Frontal cortex (tissue), 4 donors: ENCODE results near the gene CYTL1. TPM values are rescaled to one million over a fixed set of nuclear protein-coding genes. Genes with fewer than 3 reads are reported as not detected.

Experiments used
- DNase-seq, 2 donors: peaks; one replicate each; pipeline ENCODE4 v3.0.0; 2012; ENCODE audit warnings: low spot score in 2 of 2
- FAIRE-seq: peaks from 2 replicates; lab custom pipeline; 2012; peaks lifted over from hg19 to GRCh38; lab: Jason Lieb, UNC
- total RNA-seq: library from RNA; depleted of rRNA; stranded (reverse); fragments of >200 nt; gene quantifications from one replicate; pipeline ENCODE4 v1.2.3, GENCODE V29; 2014
- donor health status: control.
- donor health status: control.
- donor health status: control.

The CYTL1 gene
- total RNA-seq, 1 donor from 2014 or later, result 0.82 TPM

DNA sequence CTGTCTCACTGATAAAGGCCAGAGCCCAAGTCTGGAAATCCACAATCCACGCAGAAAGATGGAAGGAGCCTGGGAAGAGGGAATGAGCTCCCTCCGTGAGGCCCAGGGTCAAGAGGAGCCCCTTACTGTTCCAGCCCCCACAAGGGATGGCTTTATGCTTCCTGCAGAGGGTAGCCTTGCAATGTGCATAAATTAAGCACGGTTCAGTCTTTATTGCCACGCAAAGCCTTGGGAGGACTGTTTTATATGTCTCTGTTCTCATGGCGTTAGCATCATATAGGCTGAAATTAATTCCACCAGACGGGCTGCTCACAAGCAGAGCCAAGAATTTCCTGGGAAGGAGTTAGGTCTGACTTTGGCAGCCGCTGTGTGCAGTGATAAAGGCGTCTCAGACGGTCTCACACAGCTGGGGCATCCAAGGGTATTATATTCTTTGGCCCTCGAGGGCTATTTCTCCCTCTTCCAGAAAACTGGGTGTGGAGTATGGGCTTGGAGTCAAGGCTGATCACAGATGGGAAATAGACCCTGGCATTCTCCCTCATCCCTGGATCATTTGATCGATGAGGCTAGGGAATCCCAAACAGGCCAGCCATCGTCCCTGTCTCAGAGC is 38.5 kb downstream of the CYTL1 start:
- DNase-seq (no peak), FAIRE-seq (no peak)

DNA sequence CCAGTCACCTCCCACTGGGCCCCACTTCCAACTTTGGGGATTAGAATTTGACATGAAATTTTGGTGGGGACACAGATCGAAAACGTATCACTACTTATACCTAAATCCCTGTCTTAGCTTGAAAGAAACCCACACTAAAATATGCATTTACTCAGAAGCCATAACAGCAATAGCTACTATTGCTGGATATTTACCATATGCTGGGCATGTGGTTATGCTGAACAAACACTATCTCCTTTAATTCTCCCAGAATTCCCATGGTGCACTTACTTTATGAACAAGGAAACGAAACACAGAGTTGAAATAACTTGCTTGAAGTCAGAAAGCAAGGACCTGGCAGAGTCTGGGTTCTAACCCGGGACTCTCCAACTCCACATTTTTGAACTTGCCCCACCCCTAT is 39.3 kb downstream of the CYTL1 start:
- DNase-seq (no peak), FAIRE-seq (no peak)

DNA sequence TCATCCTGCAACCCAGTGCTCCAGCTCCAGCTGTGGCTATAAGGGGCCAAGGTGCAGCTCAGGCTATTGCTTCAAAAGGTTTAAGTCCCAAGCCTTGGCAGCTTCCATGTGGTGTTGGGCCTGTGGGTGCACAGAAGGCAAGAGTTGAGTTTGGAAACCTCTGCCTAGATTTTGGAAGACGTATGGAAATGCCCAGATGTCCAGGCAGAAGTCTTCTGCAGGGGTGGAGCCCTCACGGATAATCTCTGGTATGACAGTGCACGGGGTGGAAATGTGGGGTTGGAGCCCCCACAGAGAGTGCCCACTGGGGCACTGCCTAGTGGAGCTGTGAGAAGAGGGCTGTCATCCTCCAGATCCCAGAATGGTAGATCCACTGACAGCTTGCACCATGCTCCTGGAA is 44.5 kb downstream of the CYTL1 start:
- FAIRE-seq, result no peak
- no peak for DNase-seq

DNA sequence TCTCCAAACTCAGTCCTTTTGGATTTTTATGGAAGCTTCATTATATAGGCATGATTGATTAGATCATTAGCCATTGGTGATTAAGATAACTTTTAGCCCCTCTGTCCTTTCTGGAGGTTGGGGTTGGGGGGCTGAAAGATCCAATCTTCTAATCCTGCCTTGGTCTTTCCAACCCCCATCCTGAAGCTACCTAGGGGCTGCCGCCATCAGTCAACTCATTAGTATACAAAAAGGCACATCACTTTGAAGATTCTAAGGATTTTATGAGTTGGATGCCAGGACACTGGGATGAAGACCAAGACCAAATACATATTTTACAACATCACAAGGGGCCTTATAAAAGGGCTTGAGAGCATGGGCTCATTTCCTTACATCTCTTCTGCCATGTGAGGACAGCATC is 47.5 kb downstream of the CYTL1 start:
- no peak for FAIRE-seq

DNA sequence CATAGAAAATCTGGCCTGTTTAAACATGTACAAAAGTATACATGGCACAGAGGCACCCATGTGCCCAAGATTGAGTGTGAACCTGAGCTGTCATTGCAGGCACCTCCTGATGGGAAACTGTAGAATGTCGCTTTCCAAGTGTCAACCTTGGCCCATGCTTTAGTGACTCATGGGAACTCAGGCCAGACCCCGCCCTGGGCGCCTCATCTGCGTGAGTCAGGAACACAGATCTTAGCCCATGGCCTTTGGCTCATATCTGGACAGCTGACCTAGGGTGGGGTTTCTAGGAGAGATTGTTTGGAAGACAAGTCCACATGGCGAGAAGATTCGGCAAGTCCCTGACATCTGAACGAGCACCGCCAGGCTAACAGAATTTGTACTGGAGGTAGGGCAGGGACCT is 50.0 kb downstream of the CYTL1 start:
- no peak for DNase-seq
- FAIRE-seq, result no peak

More for the DNA sequence above, 47.5 kb downstream of the CYTL1 start:
- no peak for DNase-seq

DNA sequence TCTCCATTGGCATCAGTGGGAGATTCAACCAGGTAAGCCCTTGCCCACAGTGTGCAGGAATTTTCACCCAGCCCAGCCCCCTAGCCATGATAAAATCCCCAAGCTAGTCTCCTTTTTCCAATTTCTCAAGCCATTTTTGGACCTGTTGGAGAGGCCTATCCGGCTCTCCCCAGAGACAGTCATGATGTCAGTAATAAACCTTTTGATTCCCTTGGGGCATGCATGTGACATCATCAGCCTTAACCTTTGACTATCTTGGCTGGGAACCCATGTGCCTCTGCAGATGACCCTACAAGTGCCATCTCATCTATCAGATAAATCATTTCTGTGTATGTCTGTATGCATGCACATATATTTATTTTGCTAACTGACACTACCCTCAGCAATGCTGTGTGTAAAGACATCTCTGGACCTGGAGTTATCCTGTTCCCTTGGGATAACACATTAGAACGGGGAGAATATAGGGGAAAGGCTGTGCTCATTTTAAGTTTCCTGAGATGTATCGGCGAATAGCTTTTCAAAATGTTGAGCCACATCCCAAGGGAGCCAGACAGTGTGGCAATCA is 51.0 kb downstream of the CYTL1 start:
- no peak for FAIRE-seq
- no peak for DNase-seq

Other genes with a start within 250 kb of the CYTL1 start
- 2.9 TPM for gene MSX1, start 159.8 kb downstream of the CYTL1 start, total RNA-seq
- gene STK32B, start 32.0 kb upstream of the CYTL1 start, total RNA-seq, result 57.5 TPM